HCT116 (cell line): Measurements from ENCODE around the gene MUC5B. TPM values are rescaled to one million over a fixed set of nuclear protein-coding genes. Genes with fewer than 3 reads are reported as not detected.

Experiments used
- ATAC-seq: fragments of 200-7000 bp; cut with Tn5 transposase; 2 replicates; pipeline ENCODE4 v1.9.1; 2020; ENCODE audit warnings: mild to moderate bottlenecking, moderate library complexity
- BruUV-seq: library from RNA; stranded (reverse); fragments of 400-500 nt; replicated peaks from 2 replicates; lab custom pipeline; 2021; lab: Mats Ljungman, UMichigan
- CTCF ChIA-PET: fragments of 300-600 bp; sonication (Branson Sonifier 250); formaldehyde crosslinking; loops from one replicate; lab custom pipeline; 2021; ENCODE audit warnings: antibody characterized with exemption; lab: Charles Lee
- POLR2A ChIA-PET: fragments of 300-600, 350-600 bp; sonication (Branson Sonifier 250); formaldehyde crosslinking; loops from one replicate; lab custom pipeline; 2021; ENCODE audit warnings: antibody characterized with exemption; lab: Charles Lee
- RAD21 ChIA-PET, 2 experiments: fragments of 300-600 bp; sonication (Branson Sonifier 250); formaldehyde crosslinking; loops; one replicate each; lab custom pipeline; 2023; ENCODE audit warnings: low total read pairs in 2 of 2; ENCODE audit not compliant: uncharacterized antibody in 2 of 2, unreplicated experiment in 2 of 2, low non-redundant PET in 1 of 2; lab: Charles Lee
- DNase-seq: peaks from one replicate; pipeline ENCODE4 v3.0.0-alpha.2; 2010; ENCODE audit warnings: low read depth, low spot score
- H2AFZ ChIP-seq: fragments of 200-600 bp; shearing (Covaris generic), sonication (generic); 2 replicates; pipeline ENCODE4 v1.6.1; 2017; ENCODE audit warnings: low read depth, mixed run types, mixed read lengths, antibody characterized with exemption, low read length; ENCODE audit not compliant: poor library complexity, severe bottlenecking
- H3K27ac ChIP-seq: 2 replicates; pipeline ENCODE4 v1.5.1; 2012; ENCODE audit warnings: low read depth, low read length
- H3K27me3 ChIP-seq: fragments of 200-600 bp; sonication (generic); 2 replicates; pipeline ENCODE4 v1.6.1; 2016; ENCODE audit warnings: mixed run types, low read length, mixed read lengths; ENCODE audit not compliant: insufficient read depth
- H3K36me3 ChIP-seq, 2 experiments: fragments of 200-500 bp in 1 of 2; fragments of 200-600 bp in 1 of 2; sonication (Bioruptor generic) in 1 of 2; sonication (generic) in 1 of 2; 2 replicates each; pipeline versions ENCODE4 v1.5.1 to v1.6.1; 2014 to 2016; ENCODE audit warnings: low read length in 2 of 2, inconsistent platforms in 1 of 2, mixed read lengths in 1 of 2, mixed run types in 1 of 2; ENCODE audit not compliant: insufficient read depth in 2 of 2, control insufficient read depth in 1 of 2
- H3K4me1 ChIP-seq, 2 experiments: fragments of 200-600 bp in 1 of 2; sonication (generic) in 1 of 2; 2 replicates each; pipeline versions ENCODE4 v1.5.1 to v1.6.1; 2012 to 2017; ENCODE audit warnings: low read length in 2 of 2, inconsistent platforms in 1 of 2, mild to moderate bottlenecking in 1 of 2, mixed read lengths in 1 of 2, mixed run types in 1 of 2, moderate library complexity in 1 of 2; ENCODE audit not compliant: insufficient read depth in 2 of 2, control insufficient read depth in 1 of 2
- H3K4me2 ChIP-seq: fragments of 200-600 bp; sonication (generic); 2 replicates; pipeline ENCODE4 v1.6.1; 2017; ENCODE audit warnings: mixed run types, low read length, mixed read lengths
- H3K4me3 ChIP-seq, 2 experiments: fragments of 200-600 bp in 1 of 2; sonication (generic) in 1 of 2; replicated peaks in 1 of 2; 2 replicates each; pipeline ENCODE4 v1.5.1; 2011 to 2016; ENCODE audit warnings: low read length in 2 of 2, control low read depth in 1 of 2, low read depth in 1 of 2, mild to moderate bottlenecking in 1 of 2, mixed read lengths in 1 of 2, mixed run types in 1 of 2
- H3K79me2 ChIP-seq: fragments of 200-600 bp; sonication (generic); 2 replicates; pipeline ENCODE4 v1.6.1; 2017; ENCODE audit warnings: mild to moderate bottlenecking, mixed run types, low read length, moderate library complexity, mixed read lengths; ENCODE audit not compliant: insufficient read depth
- H3K9ac ChIP-seq: fragments of 200-600 bp; sonication (generic); 2 replicates; pipeline ENCODE4 v1.6.1; 2016; ENCODE audit warnings: low read length, mixed read lengths
- H3K9me2 ChIP-seq: fragments of 200-600 bp; sonication (generic), shearing (Covaris generic); 2 replicates; pipeline ENCODE4 v1.6.1; 2017; ENCODE audit warnings: mixed run types, mild to moderate bottlenecking, moderate library complexity; ENCODE audit not compliant: insufficient read depth
- H3K9me3 ChIP-seq, 2 experiments: fragments of 200-500 bp in 1 of 2; fragments of 200-600 bp in 1 of 2; sonication (Bioruptor generic) in 1 of 2; sonication (generic) in 1 of 2; 2 replicates each; pipeline ENCODE4 v1.6.1; 2014 to 2017; ENCODE audit warnings: low read length in 2 of 2, mixed read lengths in 2 of 2, inconsistent platforms in 1 of 2, low read depth in 1 of 2, mild to moderate bottlenecking in 1 of 2, mixed run types in 1 of 2, moderate library complexity in 1 of 2; ENCODE audit not compliant: control insufficient read depth in 1 of 2, insufficient read depth in 1 of 2
- H4K20me1 ChIP-seq: fragments of 200-600 bp; sonication (generic), shearing (Covaris generic); 2 replicates; pipeline ENCODE4 v1.6.1; 2017; ENCODE audit warnings: mixed run types, mild to moderate bottlenecking, moderate library complexity; ENCODE audit not compliant: insufficient read depth
- ATF3 ChIP-seq: IDR thresholded peaks from 2 replicates; pipeline ENCODE4 v1.6.1; 2012
- CBX3 ChIP-seq: IDR thresholded peaks from 2 replicates; pipeline ENCODE4 v1.6.1; 2012; ENCODE audit warnings: low read depth
- CEBPB ChIP-seq: IDR thresholded peaks from 2 replicates; pipeline ENCODE4 v1.6.1; 2012; ENCODE audit warnings: low read depth
- EGR1 ChIP-seq: IDR thresholded peaks from 2 replicates; pipeline ENCODE4 v1.6.1; 2012; ENCODE audit warnings: low read depth
- ELF1 ChIP-seq: IDR thresholded peaks from 2 replicates; pipeline ENCODE4 v1.6.1; 2012; ENCODE audit warnings: low read depth, borderline replicate concordance
- EZH2 ChIP-seq: fragments of 200-600 bp; sonication (generic); IDR thresholded peaks from 2 replicates; pipeline ENCODE4 v1.6.1; 2017; ENCODE audit warnings: antibody characterized with exemption, mixed run types
- EZH2phosphoT487 ChIP-seq: fragments of 200-600 bp; IDR thresholded peaks from 2 replicates; pipeline ENCODE4 v1.6.1; 2018; ENCODE audit warnings: antibody characterized with exemption, borderline replicate concordance
- MAX ChIP-seq: IDR thresholded peaks from 2 replicates; pipeline ENCODE4 v1.6.1; 2012
- POLR2A ChIP-seq: IDR thresholded peaks from 2 replicates; pipeline ENCODE4 v1.7.0; 2011; ENCODE audit warnings: borderline replicate concordance; ENCODE audit not compliant: insufficient read depth, insufficient read length; ENCODE audit errors: extremely low read depth
- SP1 ChIP-seq: IDR thresholded peaks from 2 replicates; pipeline ENCODE4 v1.6.1; 2012; ENCODE audit warnings: low read depth
- SRF ChIP-seq: IDR thresholded peaks from 2 replicates; pipeline ENCODE4 v1.6.1; 2012; ENCODE audit warnings: low read depth
- TCF7L2 ChIP-seq: IDR thresholded peaks from 2 replicates; pipeline ENCODE4 v1.7.0; 2011; ENCODE audit warnings: borderline replicate concordance, inconsistent platforms; ENCODE audit not compliant: insufficient read depth, insufficient read length; ENCODE audit errors: extremely low read depth
- YY1 ChIP-seq: IDR thresholded peaks from 2 replicates; pipeline ENCODE4 v1.6.1; 2011; ENCODE audit warnings: low read length, low read depth, moderate library complexity, mild to moderate bottlenecking; ENCODE audit not compliant: insufficient replicate concordance; ENCODE audit errors: extremely low read depth
- ZFX ChIP-seq: fragments of 450-650 bp; IDR thresholded peaks from 2 replicates; pipeline ENCODE4 v1.6.1; 2017
- ZNF274 ChIP-seq: fragments of 200-500 bp; sonication (Bioruptor generic); IDR thresholded peaks from 2 replicates; pipeline ENCODE4 v1.6.1; 2014; ENCODE audit warnings: mild to moderate bottlenecking, low read depth, low read length, inconsistent platforms
- intact Hi-C: fragments of 100-400 bp; cut with micrococcal nuclease; formaldehyde crosslinking; loops from 2 replicates; pipeline ENCODE4 v1.10.0; 2022
- total RNA-seq: library from RNA; stranded (reverse); gene quantifications from one replicate; pipeline ENCODE4 v1.2.1, GENCODE V29; 2021; ENCODE audit not compliant: unreplicated experiment
- TF ChIP-seq, protein P1 (sequence below), 3 experiments: fragments of 200-600 bp in 1 of 3; sonication (generic) in 1 of 3; IDR thresholded peaks in 2 of 3; conservative IDR thresholded peaks in 1 of 3; 2 replicates each; pipeline ENCODE4 v1.5.1; 2012 to 2017; ENCODE audit warnings: low read depth in 2 of 3, low read length in 2 of 3, antibody characterized with exemption in 1 of 3, borderline replicate concordance in 1 of 3, control low read depth in 1 of 3, mild to moderate bottlenecking in 1 of 3, mixed read lengths in 1 of 3, mixed run types in 1 of 3, moderate library complexity in 1 of 3; ENCODE audit not compliant: insufficient read depth in 1 of 3

MUC5B gene
- total RNA-seq, 1 experiment from 2014 or later: 1.5 TPM

DNA sequence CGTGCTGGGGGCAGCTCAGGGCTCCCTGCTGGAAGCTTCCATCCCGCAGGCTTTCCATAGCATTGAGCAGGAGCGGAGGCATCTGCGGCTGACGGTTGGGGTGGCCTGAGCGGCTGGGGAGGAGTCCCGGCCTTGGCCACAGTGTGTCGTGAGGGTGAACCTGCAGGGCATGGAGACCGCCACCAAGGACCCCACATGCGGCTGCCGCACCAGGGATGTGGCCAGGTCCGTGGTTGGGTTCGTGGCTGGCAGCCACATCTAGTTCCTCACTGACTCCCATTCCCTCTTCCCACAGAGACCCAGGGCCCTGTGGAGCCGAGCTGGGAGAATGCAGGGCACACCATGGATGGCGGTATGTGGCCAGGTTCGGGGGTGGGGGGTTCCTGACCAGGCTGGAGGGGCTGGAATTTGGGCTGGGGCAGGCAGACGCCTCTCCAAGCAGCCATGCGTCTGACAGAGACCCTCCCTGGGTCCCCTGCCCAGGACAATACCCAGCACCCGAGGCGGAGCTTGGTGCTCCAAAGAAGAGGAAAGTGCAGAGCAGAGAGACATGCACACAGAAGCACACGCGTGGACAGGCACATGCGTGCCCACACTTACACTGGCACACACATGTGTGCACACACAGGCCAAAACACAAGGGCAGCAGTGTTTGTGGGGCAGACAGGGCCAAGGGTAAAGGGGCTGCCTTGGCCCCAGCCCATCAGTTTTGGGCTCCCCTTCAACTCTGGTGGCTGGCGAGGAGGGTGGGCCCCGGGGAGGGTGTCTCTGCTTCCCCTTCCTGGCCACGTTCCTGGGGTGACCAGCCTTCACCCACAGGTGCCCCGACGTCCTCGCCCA, 2.7 kb downstream of the MUC5B start:
- Histone ChIP-seq H3K79me2 (no peaks in the 10 kb centered on the region), H3K36me3 (no peaks in the 10 kb centered on the region), H3K27me3 (no peaks in the 10 kb centered on the region), H3K9me3 (no peaks in the 10 kb centered on the region), H2AFZ (no peak overlapping the region), H3K4me2 (no peak overlapping the region)
- ChIA-PET POLR2A (no interaction called here), CTCF (no interaction called here)
- DNase-seq: no peak
- BruUV-seq: no TSS peak
- TF ChIP-seq ZNF274: no peak
- TF ChIP-seq EGR1: no peak
- TF ChIP-seq YY1: no peak
- no peak for TF ChIP-seq MAX
- no peak for TF ChIP-seq ELF1
- TF ChIP-seq CBX3: no peak
- TF ChIP-seq EZH2phosphoT487: no peak
- TF ChIP-seq EZH2: no peak
- no peak for TF ChIP-seq ATF3
- no peak for TF ChIP-seq SRF
- TF ChIP-seq POLR2A: no peak
- TF ChIP-seq ZFX: no peak
- TF ChIP-seq, protein P1, sequence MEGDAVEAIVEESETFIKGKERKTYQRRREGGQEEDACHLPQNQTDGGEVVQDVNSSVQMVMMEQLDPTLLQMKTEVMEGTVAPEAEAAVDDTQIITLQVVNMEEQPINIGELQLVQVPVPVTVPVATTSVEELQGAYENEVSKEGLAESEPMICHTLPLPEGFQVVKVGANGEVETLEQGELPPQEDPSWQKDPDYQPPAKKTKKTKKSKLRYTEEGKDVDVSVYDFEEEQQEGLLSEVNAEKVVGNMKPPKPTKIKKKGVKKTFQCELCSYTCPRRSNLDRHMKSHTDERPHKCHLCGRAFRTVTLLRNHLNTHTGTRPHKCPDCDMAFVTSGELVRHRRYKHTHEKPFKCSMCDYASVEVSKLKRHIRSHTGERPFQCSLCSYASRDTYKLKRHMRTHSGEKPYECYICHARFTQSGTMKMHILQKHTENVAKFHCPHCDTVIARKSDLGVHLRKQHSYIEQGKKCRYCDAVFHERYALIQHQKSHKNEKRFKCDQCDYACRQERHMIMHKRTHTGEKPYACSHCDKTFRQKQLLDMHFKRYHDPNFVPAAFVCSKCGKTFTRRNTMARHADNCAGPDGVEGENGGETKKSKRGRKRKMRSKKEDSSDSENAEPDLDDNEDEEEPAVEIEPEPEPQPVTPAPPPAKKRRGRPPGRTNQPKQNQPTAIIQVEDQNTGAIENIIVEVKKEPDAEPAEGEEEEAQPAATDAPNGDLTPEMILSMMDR (IDR thresholded peaks at IDR 0.05 in 2 of 3, conservative IDR thresholded peaks at IDR 0.05 in 1 of 3; ENCODE audit: borderline replicate concordance in 1 of 3, insufficient read depth in 1 of 3, low read depth in 2 of 3, low read length in 2 of 3): no peak
- TF ChIP-seq SP1: no peak
- no peak for TF ChIP-seq CEBPB
- TF ChIP-seq TCF7L2: no peak
- TF ChIP-seq, all 23 proteins: peak for 0
- Histone ChIP-seq H3K9ac (no peak overlapping the region), H3K4me3 (no peak overlapping the region), H3K27ac (no peak overlapping the region), H4K20me1 (no peaks in the 10 kb centered on the region), H3K9me2 (no peaks in the 10 kb centered on the region), H3K4me1 (no peaks in the 10 kb centered on the region)
- no peak for ATAC-seq
- intact Hi-C loops: no loop called here
- RAD21 ChIA-PET: no interaction called here
